ENCODE data around the gene IRGC.

Gene IRGC

GRCh38 chr19:43691755-43692154, 24.1 kb upstream of the IRGC start:
- no peak for DNase-seq (ENCODE audit: low read depth in 3 of 3)

- no peak for DNase-seq (ENCODE audit: low read depth in 3 of 3)
These were observed 23.5 kb upstream of the IRGC start for GRCh38 chr19:43692385-43692784.

- DNase-seq (ENCODE audit: low read depth in 3 of 3) = no peak
These were observed 23.0 kb upstream of the IRGC start for GRCh38 chr19:43692877-43693276.

GRCh38 chr19:43694553-43694952, 21.3 kb upstream of the IRGC start:
- no peak for DNase-seq (ENCODE audit: low read depth in 3 of 3)

GRCh38 chr19:43695985-43696704, 19.7 kb upstream of the IRGC start:
- no peak for DNase-seq (ENCODE audit: low read depth in 3 of 3)

- DNase-seq (ENCODE audit: low read depth in 3 of 3) = no peak
These were observed 18.6 kb upstream of the IRGC start for GRCh38 chr19:43697295-43697694.

- no peak for DNase-seq (ENCODE audit: low read depth in 3 of 3)
These were observed 16.1 kb upstream of the IRGC start for GRCh38 chr19:43699506-43700394.

- DNase-seq (ENCODE audit: low read depth in 3 of 3) = no peak
These were observed 15.4 kb upstream of the IRGC start for GRCh38 chr19:43700395-43701000.

GRCh38 chr19:43704002-43704705, 11.7 kb upstream of the IRGC start:
- no peak for DNase-seq (ENCODE audit: low read depth in 3 of 3)

GRCh38 chr19:43705729-43706128, 10.1 kb upstream of the IRGC start:
- no peak for DNase-seq (ENCODE audit: low read depth in 3 of 3)

- no peak for DNase-seq (ENCODE audit: low read depth in 3 of 3)
These were observed 8.6 kb upstream of the IRGC start for GRCh38 chr19:43707158-43707712.

- DNase-seq (ENCODE audit: low read depth in 3 of 3) = no peak
These were observed 7.2 kb upstream of the IRGC start for GRCh38 chr19:43708716-43709115.

GRCh38 chr19:43711751-43712355, 4.0 kb upstream of the IRGC start:
- DNase-seq (ENCODE audit: low read depth in 3 of 3) = no peak

GRCh38 chr19:43713208-43713607, 2.7 kb upstream of the IRGC start:
- DNase-seq (ENCODE audit: low read depth in 3 of 3) = no peak

GRCh38 chr19:43718627-43719377, 2.9 kb downstream of the IRGC start:
- no peak for DNase-seq (ENCODE audit: low read depth in 3 of 3)

- no peak for DNase-seq (ENCODE audit: low read depth in 3 of 3)
These were observed 3.5 kb downstream of the IRGC start for GRCh38 chr19:43719378-43719868.

GRCh38 chr19:43719918-43720317, 4.0 kb downstream of the IRGC start:
- DNase-seq (ENCODE audit: low read depth in 3 of 3) = no peak

- DNase-seq (ENCODE audit: low read depth in 3 of 3) = no peak
These were observed 5.1 kb downstream of the IRGC start for GRCh38 chr19:43720936-43721335.

- no peak for DNase-seq (ENCODE audit: low read depth in 3 of 3)
These were observed 5.7 kb downstream of the IRGC start for GRCh38 chr19:43721469-43722048.

- DNase-seq (ENCODE audit: low read depth in 3 of 3) = no peak
These were observed 7.7 kb downstream of the IRGC start for GRCh38 chr19:43723588-43723987.

Measured in stimulated activated CD4-positive, alpha-beta T cell treated with anti-CD3 and anti-CD28 coated beads, TNF-alpha, amount 100 ng/mL, for 48 hours (primary cell).